GM18861 (cell line): Measurements from ENCODE around the gene SYT3.
A peak's percentile ranks its signal among the peaks of the same experiment; 100 is the strongest.

Source experiments
- ATAC-seq: cut with Tn5 transposase; IDR thresholded peaks from one replicate; pipeline ENCODE4 v1.9.1; 2021; ENCODE audit not compliant: unreplicated experiment

Gene SYT3, protein sequence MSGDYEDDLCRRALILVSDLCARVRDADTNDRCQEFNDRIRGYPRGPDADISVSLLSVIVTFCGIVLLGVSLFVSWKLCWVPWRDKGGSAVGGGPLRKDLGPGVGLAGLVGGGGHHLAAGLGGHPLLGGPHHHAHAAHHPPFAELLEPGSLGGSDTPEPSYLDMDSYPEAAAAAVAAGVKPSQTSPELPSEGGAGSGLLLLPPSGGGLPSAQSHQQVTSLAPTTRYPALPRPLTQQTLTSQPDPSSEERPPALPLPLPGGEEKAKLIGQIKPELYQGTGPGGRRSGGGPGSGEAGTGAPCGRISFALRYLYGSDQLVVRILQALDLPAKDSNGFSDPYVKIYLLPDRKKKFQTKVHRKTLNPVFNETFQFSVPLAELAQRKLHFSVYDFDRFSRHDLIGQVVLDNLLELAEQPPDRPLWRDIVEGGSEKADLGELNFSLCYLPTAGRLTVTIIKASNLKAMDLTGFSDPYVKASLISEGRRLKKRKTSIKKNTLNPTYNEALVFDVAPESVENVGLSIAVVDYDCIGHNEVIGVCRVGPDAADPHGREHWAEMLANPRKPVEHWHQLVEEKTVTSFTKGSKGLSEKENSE

DNA sequence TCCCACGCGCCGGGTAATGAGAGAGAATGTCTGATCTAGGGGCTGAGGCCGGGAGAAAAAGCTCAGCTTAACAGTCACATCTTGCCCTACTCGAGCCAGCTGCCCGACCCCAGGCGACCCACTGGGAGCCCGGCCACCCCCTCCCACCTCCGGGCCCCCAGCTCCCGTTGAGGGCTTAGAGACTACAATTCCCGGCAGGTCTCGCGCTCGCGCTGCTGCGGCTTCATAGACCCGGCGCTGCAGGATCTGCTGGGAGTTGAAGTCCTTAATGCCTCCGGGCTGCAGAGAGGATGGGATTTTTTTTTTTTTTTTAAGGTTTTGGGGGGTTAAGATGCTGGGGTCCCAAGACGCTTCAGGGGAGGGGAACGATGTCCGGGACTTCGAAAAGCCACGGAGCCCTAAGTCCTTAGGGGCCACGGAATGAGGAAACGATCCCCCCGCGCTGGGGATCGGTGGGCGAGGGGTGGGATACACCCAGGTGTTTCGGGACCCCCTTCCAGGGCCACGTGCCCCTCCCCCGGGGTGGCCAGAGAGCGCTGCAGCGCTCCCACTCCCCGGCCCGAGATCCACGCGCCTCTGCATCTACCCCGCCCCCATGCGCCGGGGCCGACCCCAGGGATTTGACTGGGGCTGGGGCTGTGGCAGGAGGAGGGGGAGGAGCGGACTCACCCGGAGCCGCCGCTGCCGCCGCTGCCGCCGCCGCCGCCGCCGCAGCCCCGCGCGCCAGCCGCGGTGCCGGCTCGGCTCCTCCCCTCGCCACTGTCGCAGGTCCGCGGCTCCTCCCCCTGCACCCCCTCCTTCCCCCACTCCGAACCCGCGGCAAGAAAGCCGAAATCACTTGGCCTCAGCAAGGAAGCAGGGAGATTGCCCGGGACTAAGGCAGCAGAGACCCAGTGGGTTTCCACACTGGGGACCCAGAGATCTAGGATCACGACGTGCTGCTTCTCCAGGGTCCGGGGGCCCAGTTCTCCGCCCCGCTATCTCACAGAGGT lies at the start of gene SYT3:
Gene SYT3, minus strand, starts transcription at position 761 of the 992 bp plus-strand sequence. CDS start 2,470 bp downstream, outside the sequence.
- ATAC-seq = no peak

- no peak for ATAC-seq
These were observed 49.1 kb upstream of the SYT3 start for GRCh38 chr19:50688766-50689165.

DNA sequence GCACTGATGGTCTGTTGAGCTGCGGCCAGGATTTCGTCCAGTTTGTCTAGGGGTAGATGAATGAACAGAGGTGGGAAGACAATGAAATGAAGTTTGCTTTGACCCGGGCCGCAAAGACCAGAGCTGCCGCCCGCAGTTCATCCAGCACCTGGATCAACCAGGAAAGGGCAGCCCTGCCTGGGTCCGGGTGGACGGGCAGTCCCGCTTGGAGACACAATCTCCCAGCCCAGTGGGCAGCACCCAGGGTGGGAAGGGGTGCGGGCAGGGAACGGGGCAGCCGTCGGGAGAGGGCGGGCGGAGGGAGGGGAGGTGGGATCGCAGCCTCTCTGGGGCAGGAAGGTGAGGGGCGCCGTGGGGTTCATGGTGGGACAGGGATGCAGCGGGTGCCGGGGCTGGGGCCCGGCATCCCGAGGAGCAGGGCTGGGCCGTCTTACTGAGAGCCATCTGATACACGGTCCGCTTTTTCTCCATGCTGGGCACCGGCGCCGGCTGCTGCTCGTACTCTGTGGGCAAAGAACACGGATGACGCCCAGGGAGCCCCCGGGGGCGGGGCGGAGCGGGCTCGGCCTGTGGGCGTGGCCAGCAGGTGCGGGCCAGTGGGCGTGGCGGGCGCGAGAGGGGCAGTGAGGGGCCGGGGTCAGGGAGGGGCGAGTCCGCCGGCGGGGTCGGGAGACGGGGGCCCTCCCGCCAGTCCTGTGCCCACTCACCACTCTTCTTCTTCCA lies 46.8 kb upstream of the SYT3 start:
- ATAC-seq = no peak

- peak; percentile 69 for ATAC-seq
These were observed 39.8 kb upstream of the SYT3 start for GRCh38 chr19:50679177-50680125.

DNA sequence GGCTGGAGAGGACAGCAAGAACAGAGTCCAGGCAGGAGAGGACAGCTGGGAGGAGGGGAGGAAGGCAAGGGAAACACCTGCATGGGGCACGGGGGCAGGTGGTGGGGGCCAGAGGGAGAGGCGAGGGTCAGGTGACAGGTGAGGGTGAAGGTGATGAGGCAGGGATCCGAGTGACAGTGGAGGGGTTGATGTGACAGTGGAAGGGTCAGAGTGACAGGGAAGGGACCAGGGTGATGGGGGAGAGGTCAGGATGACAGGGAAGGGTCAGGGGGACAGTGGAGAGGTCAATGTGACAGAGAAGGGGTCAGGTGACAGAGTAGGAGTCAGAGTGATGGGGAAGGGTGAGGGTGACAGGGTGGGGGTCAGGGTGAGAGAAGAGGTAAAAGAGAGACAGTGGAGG lies 38.6 kb upstream of the SYT3 start:
- no peak for ATAC-seq

- no peak for ATAC-seq
These were observed 38.0 kb upstream of the SYT3 start for GRCh38 chr19:50677636-50678035.

DNA sequence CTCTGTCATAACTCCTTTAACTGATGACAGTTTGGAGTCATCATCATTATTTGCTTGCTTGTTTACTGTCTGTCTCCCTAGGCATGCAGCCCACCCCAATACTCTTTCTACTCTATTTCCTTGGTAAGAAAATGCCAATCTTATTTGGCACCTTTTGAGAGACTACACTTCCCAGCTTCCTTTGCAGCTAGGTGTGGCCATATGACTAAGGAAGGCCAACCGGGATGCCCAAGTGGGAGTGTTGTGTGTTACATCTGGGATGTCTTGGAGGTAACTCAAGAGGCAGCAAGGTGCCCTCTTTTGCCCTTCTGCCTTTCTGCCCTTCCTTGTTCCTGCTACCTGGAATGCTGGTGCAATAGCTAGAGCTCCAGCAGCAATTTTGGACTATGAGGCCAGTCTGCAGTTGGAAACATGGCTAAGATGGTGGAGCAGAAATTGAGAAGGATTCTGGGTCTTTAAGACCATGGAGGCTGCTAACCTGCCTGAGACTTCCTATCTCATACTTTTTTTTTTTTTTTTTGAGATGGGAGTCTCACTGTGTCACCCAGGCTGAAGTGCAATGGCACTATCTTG lies 37.0 kb upstream of the SYT3 start:
- ATAC-seq = no peak

DNA sequence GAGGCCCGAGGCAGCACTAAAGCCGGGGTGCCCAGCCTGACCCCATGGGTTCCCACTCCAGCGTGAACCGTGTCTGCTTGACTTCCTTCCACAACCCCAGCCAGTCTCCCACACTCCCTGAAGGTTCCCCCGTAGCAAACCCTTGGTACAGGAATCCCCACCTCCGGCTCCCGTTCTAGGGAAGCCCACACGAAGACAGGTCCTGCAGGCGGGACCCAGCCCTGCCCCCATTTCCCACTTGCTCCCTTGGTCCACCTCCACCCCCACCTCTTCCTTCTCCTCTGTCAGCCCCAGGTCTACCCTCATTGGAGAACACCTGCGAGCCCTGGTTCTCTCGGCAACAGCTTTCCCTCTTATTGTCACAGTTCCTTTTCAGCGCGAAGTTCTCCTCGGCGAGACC lies 33.4 kb upstream of the SYT3 start:
- no peak for ATAC-seq

DNA sequence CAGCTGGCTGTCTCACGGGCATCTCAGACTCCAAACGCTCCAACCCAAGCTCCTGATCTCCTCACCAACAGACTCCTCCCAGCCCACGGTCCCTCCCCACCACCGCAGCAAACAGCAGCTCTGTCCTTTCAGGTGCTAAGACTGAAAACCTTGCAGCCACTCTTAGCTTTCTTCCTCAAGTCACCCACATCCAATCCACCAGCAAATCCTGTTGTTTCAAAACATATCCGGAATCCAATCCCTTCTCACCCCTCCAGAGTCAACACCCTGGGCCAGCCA lies 30.4 kb upstream of the SYT3 start:
- ATAC-seq = no peak

GRCh38 chr19:50669302-50670101 lies 29.8 kb upstream of the SYT3 start:
- no peak for ATAC-seq

- no peak for ATAC-seq
These were observed 29.2 kb upstream of the SYT3 start for GRCh38 chr19:50668879-50669278.

DNA sequence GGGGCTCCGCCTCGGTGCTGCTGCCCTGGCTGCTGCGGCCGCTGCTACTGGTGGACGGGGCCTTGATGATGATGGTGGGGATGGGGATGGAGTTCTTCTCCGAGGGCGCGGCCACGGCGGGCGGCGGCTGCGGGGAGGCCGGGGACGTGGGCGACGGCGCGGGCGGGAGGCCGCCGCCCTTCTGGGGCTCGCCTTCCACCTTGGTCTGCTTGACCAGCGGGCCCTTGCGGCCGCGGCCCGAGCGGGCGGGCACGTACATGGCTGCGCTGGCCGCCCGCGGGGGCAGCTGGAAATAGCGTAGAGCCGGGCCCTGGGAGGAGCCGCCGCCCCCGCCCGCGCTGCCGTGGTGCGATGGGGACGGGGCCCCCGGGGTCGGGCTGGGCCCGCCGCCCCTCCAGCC lies 28.7 kb upstream of the SYT3 start:
- no peak for ATAC-seq

- no peak for ATAC-seq
These were observed 28.1 kb upstream of the SYT3 start for GRCh38 chr19:50667759-50668231.

DNA sequence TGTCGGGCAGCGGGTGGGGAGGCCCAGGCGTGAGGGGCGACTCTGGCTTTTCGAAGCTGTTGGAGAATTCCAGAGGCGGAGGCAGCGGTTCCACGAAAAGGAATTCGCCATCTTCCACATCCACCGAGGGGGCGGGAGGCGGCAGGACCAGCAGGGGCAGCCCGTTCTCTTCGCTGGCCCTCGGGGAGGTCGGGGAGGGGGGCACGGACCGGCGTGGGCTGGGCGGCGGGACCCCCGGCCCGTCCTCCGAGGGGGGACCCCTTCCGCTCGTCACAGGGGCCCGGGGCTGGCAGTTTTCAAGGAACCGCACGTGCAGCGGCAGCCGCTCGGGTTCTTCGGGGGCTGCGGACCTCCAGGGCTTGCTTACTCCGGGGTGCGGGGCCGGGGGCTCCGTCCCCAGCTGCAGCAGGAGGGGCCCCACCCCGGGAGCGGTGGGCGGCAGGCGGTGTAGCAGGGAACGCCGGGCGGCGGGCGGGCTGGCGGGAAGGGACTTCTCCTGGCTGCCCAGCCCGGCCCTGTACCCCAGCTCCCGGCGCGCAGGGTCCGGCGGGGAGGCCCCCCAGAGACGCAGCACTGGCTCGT lies 27.6 kb upstream of the SYT3 start:
- no peak for ATAC-seq

DNA sequence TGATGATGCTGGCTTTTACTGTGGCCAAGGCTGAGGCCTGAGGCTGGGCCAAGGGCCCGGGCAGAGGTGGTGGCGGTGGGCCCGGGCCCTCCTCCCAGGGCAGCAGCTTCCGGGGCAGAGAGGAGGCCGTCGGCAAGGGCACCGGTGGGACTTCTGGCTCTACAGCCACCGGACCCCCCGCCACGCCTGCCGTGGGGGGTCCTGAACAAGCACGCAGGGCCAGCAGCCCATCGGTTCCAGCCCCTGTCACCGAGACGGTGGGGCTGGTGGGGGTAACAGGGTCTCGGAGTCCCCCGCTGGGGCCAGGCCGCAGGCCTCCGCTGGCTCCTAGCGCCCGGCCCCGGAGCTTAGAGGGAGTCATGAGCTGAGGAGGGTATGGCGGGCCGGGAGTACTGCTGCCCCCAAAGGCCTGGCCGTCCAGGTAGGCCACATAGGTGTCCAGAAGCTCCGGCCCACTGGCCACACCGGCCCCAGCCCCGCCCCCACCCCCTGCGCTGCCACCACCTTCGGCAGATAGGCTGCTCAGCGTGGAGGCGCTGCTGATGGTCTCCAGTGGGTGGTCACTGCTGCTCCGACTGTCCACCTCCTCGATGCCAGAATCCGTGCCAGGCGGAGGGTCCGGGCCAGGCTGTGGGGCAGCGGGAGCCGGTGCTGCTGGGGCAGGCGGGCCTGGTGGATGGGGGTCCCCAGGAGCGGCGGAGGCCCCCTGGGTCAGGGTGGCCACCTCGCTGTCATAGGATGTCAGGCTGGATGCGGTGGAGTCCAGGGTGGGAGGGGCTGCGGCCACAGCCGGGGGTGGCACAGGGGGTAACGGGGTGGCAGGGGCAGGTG lies 26.9 kb upstream of the SYT3 start:
- ATAC-seq = no peak

GRCh38 chr19:50664204-50664603 lies 24.5 kb upstream of the SYT3 start:
- ATAC-seq = no peak

DNA sequence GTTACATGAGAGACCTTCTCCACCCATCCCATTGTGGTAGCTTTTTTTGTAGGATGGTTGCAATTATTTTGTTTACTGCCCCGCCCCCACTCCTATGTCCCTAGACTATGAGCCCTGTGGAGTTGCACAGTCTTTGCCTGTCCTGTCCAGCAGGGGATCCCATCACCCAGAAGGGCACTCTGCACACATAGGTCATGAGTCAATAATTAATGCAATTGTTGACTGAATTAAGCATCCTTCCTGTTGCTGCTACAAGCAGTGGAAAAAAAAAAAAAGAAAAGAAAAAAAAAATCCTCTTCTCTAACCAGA lies 23.8 kb upstream of the SYT3 start:
- ATAC-seq = no peak
